ENCODE results near the gene BHLHE40. TPM values are rescaled to one million over a fixed set of nuclear protein-coding genes. Genes with fewer than 3 reads are reported as not detected.
A peak's percentile ranks its signal among the peaks of the same experiment; 100 is the strongest.

BHLHE40 gene
- total RNA-seq, 2 experiments from 2014 or later, result 281 to 491 TPM

DNA sequence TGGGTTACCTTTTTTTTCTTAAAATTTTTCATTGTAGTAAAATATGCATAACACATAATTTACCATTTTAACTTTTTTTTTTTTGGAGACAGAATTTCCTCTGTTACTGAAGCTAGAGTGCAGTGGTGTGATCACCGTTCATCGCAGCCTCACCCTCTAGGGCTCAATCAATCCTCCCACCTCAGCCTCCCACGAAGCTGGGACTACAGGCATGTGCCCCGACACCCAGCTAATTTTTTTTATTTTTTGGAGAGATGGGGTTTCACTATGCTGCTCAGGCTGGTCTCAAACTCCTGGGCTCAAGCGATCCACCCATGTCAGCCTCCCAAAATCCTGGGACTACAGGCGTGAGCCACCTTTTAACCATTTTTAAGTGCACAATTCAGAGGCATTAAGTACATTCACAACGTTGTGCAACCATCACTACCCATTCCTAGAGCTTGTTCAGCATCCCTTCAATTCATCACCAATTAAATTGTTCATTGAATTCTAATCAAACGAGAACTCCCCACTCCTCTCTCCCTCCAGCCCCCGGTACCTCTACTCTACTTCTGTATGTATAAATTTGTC is 44.6 kb downstream of the BHLHE40 start:
- DNase-seq (no peak), ATAC-seq (no peak)
- H3K27ac Mint-ChIP-seq, result peak overlapping the region; percentile 54
- H3K4me3 Mint-ChIP-seq, result no peak overlapping the region
- no peaks in the 10 kb centered on the region for H3K9me3 Mint-ChIP-seq (ENCODE audit: low read depth)
- no peaks in the 10 kb centered on the region for H3K36me3 Mint-ChIP-seq
- CTCF ChIA-PET, result interaction anchor here (0.6 to 14.4 kb wide), 10 partner anchors 12 to 312 kb away, joined by 3 to 212 read pairs (median 4); partner anchors contain the start of gene BHLHE40
- peaks cover 77% of the 10 kb centered on the region for H3K4me1 Mint-ChIP-seq
- no peaks in the 10 kb centered on the region for H3K27me3 Mint-ChIP-seq

DNA sequence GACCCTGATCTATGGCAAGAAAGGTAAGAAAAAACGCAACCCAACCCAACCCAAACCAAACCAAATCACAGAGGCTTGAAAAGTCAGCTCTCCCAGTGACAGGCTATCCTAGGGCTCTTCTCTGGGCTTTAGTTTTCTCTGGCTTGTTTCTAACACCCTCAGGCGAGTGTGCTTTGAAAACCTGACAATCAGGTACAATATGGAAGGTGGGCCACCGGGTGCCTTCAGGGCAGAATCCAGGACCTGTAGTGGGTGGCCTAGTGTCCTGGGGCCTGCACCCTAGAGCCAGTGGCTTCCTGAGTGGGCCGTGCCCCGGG is 46.8 kb downstream of the BHLHE40 start:
- CTCF ChIA-PET, result interaction anchor here (0.7 to 14.4 kb wide), 19 partner anchors 9 to 322 kb away, joined by 3 to 212 read pairs (median 6); partner anchors contain the start of gene BHLHE40
- peak overlapping the region; percentile 81 for H3K27ac Mint-ChIP-seq

DNA sequence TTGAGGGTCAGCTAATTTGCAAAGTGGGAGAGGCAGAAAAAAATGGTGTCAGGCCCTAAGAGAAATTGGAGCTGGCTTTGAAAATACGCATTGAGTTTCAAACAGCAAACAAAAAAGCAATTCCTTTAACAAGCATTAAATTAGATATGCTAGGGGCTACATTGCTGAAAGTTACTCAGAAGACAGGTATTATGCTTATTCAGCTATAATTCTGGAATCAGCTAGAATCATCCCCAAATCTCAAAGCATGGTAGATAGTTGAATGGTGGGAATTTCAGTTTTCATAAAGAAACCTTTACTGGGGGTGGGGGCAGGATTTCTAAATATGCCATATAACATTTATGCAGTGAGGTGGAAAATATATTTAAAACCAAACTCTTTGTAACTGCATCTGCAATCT is 50.5 kb downstream of the BHLHE40 start:
- Mint-ChIP-seq H3K4me3 (no peak overlapping the region), H3K27me3 (no peaks in the 10 kb centered on the region), H3K4me1 (peaks cover 54% of the 10 kb centered on the region), H3K36me3 (peaks cover 2% of the 10 kb centered on the region), H3K27ac (no peak overlapping the region), H3K9me3 (ENCODE audit: low read depth) (no peaks in the 10 kb centered on the region)
- DNase-seq (no peak), ATAC-seq (no peak)
- CTCF ChIA-PET, result interaction anchor here (0.7 to 14.4 kb wide), 4 partner anchors 9 to 318 kb away, joined by 3 to 212 read pairs (median 54); partner anchors contain the start of gene BHLHE40

More for the DNA sequence above, 46.8 kb downstream of the BHLHE40 start:
- Mint-ChIP-seq H3K4me3 (peak overlapping the region; percentile 40), H3K9me3 (ENCODE audit: low read depth) (no peaks in the 10 kb centered on the region), H3K36me3 (no peaks in the 10 kb centered on the region), H3K27me3 (no peaks in the 10 kb centered on the region), H3K4me1 (peaks cover 67% of the 10 kb centered on the region)
- ATAC-seq, result no peak
- no peak for DNase-seq

DNA sequence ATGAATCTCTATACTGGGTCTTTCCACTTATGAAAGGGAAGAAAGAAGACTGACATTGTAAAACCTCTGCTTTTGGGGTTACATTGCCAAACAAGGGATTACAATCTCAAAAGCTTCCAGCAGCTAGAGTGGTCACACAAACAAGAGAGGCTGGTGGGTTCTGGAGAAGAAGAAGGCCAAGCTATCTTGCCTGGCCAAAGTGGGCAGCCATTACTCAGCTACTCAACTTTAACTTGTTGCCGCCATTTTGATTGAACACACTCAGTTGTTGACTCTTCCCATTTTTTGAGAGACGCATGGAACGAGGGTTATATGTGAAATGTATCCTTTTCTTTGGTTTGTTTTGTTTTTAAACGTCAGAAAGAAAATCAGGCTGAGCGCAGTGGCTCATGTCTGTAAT is 50.9 kb downstream of the BHLHE40 start:
- Mint-ChIP-seq H3K4me3 (no peak overlapping the region), H3K4me1 (peaks cover 56% of the 10 kb centered on the region), H3K27ac (no peak overlapping the region), H3K9me3 (ENCODE audit: low read depth) (no peaks in the 10 kb centered on the region), H3K27me3 (no peaks in the 10 kb centered on the region), H3K36me3 (peaks cover 2% of the 10 kb centered on the region)
- ATAC-seq (no peak), DNase-seq (no peak)
- CTCF ChIA-PET, result interaction anchor here (11.4 to 14.4 kb wide), 2 partner anchors 9 to 49 kb away, joined by 77 to 212 read pairs; partner anchors contain the start of gene BHLHE40

DNA sequence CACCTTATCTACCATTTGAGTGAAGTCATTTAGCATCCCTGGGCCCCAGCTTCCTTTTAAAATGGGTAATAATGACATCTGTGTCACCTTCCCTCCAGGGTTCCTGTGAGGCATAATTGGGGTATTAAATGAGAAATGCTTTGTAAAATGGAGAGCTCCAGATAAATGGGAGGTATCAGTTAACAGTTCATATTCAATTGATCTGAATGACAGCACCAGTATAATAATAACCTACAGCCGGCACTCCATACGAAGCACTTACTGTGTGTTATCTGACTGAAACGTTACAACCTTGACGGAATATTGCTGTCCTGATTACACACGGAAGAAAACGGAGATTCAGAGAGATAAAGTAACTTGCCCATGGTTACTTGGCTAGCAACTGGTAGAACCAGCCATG is 53.6 kb downstream of the BHLHE40 start:
- ATAC-seq, result no peak
- no peaks in the 10 kb centered on the region for H3K9me3 Mint-ChIP-seq (ENCODE audit: low read depth)
- no peak overlapping the region for H3K4me3 Mint-ChIP-seq
- DNase-seq, result no peak
- H3K36me3 Mint-ChIP-seq, result peaks cover 2% of the 10 kb centered on the region
- H3K27ac Mint-ChIP-seq, result no peak overlapping the region
- H3K4me1 Mint-ChIP-seq, result peaks cover 58% of the 10 kb centered on the region
- CTCF ChIA-PET, result interaction anchor here (0.9 to 1.6 kb wide), 5 partner anchors 19 to 148 kb away, joined by 3 to 4 read pairs (median 4); no protein-coding TSS in a partner anchor
- no peaks in the 10 kb centered on the region for H3K27me3 Mint-ChIP-seq

Other genes starting within 250 kb of the BHLHE40 start
- 10 to 100 TPM; 36.0 to 46.8 TPM for gene ARL8B, start 142.9 kb downstream of the BHLHE40 start, total RNA-seq
- gene EDEM1, start 208.3 kb downstream of the BHLHE40 start, total RNA-seq, result 100 to 1,000 TPM in 1 of 2 experiments, 10 to 100 TPM in 1; 79.0 to 119 TPM